Measurements from ENCODE around the gene LRRC59. TPM values are rescaled to one million over a fixed set of nuclear protein-coding genes. Genes with fewer than 3 reads are reported as not detected.

LRRC59 gene
- total RNA-seq, 1 experiment from 2014 or later: 108 TPM

DNA sequence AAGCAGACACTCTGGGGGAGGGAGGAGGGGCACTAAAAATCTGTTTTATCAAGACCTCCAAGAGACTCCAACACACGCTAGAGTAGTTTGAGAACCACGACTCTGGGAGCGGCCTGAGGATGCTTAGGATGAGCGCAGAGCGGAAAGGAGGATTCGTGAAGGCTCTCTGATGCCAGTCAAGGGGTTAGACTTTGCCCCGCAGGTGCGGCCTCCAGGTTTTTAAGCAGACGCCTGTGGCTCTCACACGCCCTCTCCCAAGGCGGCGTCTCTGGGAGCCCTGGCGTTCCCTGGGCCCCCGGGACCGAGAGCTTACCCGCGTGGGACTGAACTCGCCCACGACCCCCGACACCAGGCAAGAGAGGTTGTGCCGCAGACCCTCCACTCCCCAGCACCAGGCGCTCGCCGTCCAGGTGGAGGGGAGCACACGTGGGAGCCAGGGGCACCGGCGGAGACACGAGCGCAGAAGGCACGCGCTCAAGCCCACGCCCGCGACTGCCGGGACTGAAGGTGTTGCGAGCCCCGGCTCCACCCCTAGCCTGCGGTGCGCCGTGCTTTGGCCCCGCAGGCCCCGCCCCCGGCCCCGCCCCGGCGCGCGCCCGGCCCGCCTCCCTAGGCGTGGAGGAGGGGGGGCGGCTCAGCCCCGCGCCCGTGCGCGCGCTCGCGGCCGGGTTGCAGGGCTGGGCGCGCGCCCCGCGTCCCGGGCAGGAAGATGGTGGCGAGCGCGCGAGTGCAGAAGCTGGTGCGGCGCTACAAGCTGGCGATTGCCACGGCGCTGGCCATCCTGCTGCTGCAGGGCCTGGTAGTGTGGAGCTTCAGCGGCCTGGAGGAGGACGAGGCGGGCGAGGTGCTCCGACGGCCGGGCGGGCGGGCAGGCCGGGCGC, 51.7 kb downstream of the LRRC59 start, which contains the start of gene XYLT2:
XYLT2 (plus strand) TSS at position 695 of the 881 bp plus-strand sequence; CDS start at position 710, 15 bp downstream.
- H3K4me1 Mint-ChIP-seq: peaks cover 32% of the 10 kb centered on the region
- peaks cover 14% of the 10 kb centered on the region for H3K27me3 Mint-ChIP-seq (ENCODE audit: low read depth)
- ChIA-PET CTCF (interaction anchor here (0.5 to 5.0 kb wide), 13 partner anchors 12 to 251 kb away, joined by 3 to 31 read pairs (median 7); partner anchors contain the start of genes COL1A1, LRRC59 and TMEM92), POLR2A (interaction anchor here (0.6 kb wide), 1 partner anchor 1008 kb away, joined by 4 read pairs; no protein-coding TSS in a partner anchor)
- H3K4me3 Mint-ChIP-seq: peak within 1 kb of the TSS; percentile 93
- ATAC-seq (peak; percentile 66), DNase-seq (ENCODE audit: low spot score) (peak; percentile 82)
- H3K36me3 Mint-ChIP-seq: no peaks in the 10 kb centered on the region
- H3K9me3 Mint-ChIP-seq: no peaks in the 10 kb centered on the region
- peak within 1 kb of the TSS; percentile 57; the same call in 1 of the 2 replicates for H3K27ac Mint-ChIP-seq
- no peak for TF ChIP-seq NR3C1 (CRISPR knock-in tag; conservative IDR thresholded peaks at IDR 0.05; ENCODE audit: low read depth)
- TF ChIP-seq TP53 (CRISPR knock-in tag; IDR thresholded peaks at IDR 0.05): no peak
- peak; percentile 9; the same call in 1 of the 2 replicates for TF ChIP-seq FOXK1 (CRISPR knock-in tag; IDR thresholded peaks at IDR 0.05)
- 0 out of 2 replicates have a peak, but pooled peaks have one; percentile 51 for TF ChIP-seq KAT7 (CRISPR knock-in tag; IDR thresholded peaks at IDR 0.05; ENCODE audit: borderline replicate concordance)
- TF ChIP-seq NFATC4 (CRISPR knock-in tag; IDR thresholded peaks at IDR 0.05): no peak
- TF ChIP-seq JUN (CRISPR knock-in tag; IDR thresholded peaks at IDR 0.05): no peak
- TF ChIP-seq, protein P1, sequence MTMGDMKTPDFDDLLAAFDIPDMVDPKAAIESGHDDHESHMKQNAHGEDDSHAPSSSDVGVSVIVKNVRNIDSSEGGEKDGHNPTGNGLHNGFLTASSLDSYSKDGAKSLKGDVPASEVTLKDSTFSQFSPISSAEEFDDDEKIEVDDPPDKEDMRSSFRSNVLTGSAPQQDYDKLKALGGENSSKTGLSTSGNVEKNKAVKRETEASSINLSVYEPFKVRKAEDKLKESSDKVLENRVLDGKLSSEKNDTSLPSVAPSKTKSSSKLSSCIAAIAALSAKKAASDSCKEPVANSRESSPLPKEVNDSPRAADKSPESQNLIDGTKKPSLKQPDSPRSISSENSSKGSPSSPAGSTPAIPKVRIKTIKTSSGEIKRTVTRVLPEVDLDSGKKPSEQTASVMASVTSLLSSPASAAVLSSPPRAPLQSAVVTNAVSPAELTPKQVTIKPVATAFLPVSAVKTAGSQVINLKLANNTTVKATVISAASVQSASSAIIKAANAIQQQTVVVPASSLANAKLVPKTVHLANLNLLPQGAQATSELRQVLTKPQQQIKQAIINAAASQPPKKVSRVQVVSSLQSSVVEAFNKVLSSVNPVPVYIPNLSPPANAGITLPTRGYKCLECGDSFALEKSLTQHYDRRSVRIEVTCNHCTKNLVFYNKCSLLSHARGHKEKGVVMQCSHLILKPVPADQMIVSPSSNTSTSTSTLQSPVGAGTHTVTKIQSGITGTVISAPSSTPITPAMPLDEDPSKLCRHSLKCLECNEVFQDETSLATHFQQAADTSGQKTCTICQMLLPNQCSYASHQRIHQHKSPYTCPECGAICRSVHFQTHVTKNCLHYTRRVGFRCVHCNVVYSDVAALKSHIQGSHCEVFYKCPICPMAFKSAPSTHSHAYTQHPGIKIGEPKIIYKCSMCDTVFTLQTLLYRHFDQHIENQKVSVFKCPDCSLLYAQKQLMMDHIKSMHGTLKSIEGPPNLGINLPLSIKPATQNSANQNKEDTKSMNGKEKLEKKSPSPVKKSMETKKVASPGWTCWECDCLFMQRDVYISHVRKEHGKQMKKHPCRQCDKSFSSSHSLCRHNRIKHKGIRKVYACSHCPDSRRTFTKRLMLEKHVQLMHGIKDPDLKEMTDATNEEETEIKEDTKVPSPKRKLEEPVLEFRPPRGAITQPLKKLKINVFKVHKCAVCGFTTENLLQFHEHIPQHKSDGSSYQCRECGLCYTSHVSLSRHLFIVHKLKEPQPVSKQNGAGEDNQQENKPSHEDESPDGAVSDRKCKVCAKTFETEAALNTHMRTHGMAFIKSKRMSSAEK (CRISPR knock-in tag; IDR thresholded peaks at IDR 0.05; ENCODE audit: borderline replicate concordance): no peak
- 0 out of 2 replicates have a peak, but pooled peaks have one; percentile 42 for TF ChIP-seq EMX1 (CRISPR knock-in tag; IDR thresholded peaks at IDR 0.05)
- TF ChIP-seq, protein P2, sequence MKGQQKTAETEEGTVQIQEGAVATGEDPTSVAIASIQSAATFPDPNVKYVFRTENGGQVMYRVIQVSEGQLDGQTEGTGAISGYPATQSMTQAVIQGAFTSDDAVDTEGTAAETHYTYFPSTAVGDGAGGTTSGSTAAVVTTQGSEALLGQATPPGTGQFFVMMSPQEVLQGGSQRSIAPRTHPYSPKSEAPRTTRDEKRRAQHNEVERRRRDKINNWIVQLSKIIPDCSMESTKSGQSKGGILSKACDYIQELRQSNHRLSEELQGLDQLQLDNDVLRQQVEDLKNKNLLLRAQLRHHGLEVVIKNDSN (CRISPR knock-in tag; IDR thresholded peaks at IDR 0.05): no peak
- no peak; the same call in 1 of the 2 replicates for TF ChIP-seq HMGXB4 (CRISPR knock-in tag; IDR thresholded peaks at IDR 0.05)
- no peak for TF ChIP-seq NR2C2 (CRISPR knock-in tag; IDR thresholded peaks at IDR 0.05)
- TF ChIP-seq GABPB1 (CRISPR knock-in tag; IDR thresholded peaks at IDR 0.05): no peak; the same call in 1 of the 2 replicates
- peak; percentile 80 for TF ChIP-seq SP1 (CRISPR knock-in tag; conservative IDR thresholded peaks at IDR 0.05)
- no peak for TF ChIP-seq JAZF1 (CRISPR knock-in tag; IDR thresholded peaks at IDR 0.05)
- no peak for TF ChIP-seq STAT6 (CRISPR knock-in tag; conservative IDR thresholded peaks at IDR 0.05; ENCODE audit: low read depth)
- no peak; the same call in 1 of the 2 replicates for TF ChIP-seq ZNF232 (CRISPR knock-in tag; IDR thresholded peaks at IDR 0.05)
- no peak for TF ChIP-seq ZNF121 (CRISPR knock-in tag; IDR thresholded peaks at IDR 0.05)
- no peak for TF ChIP-seq PRDM15 (CRISPR knock-in tag; IDR thresholded peaks at IDR 0.05)
- no peak for TF ChIP-seq GTF2I (CRISPR knock-in tag; conservative IDR thresholded peaks at IDR 0.05)
- TF ChIP-seq TEAD1 (CRISPR knock-in tag; IDR thresholded peaks at IDR 0.05): no peak
- TF ChIP-seq IRF2 (CRISPR knock-in tag; IDR thresholded peaks at IDR 0.05; ENCODE audit: borderline replicate concordance, low read depth): no peak
